Non-pigmented ciliary epithelial cell (primary cell): Measurements from ENCODE around the gene HIVEP2.
A peak's percentile ranks its signal among the peaks of the same experiment; 100 is the strongest.

Experiments used
- DNase-seq: peaks from one replicate; pipeline ENCODE4 v3.0.0-alpha.2; 2010; ENCODE audit warnings: low read depth

HIVEP2 gene

GRCh38 chr6:142887517-142887916 lies 57.5 kb downstream of the HIVEP2 start:
- DNase-seq = no peak

DNA sequence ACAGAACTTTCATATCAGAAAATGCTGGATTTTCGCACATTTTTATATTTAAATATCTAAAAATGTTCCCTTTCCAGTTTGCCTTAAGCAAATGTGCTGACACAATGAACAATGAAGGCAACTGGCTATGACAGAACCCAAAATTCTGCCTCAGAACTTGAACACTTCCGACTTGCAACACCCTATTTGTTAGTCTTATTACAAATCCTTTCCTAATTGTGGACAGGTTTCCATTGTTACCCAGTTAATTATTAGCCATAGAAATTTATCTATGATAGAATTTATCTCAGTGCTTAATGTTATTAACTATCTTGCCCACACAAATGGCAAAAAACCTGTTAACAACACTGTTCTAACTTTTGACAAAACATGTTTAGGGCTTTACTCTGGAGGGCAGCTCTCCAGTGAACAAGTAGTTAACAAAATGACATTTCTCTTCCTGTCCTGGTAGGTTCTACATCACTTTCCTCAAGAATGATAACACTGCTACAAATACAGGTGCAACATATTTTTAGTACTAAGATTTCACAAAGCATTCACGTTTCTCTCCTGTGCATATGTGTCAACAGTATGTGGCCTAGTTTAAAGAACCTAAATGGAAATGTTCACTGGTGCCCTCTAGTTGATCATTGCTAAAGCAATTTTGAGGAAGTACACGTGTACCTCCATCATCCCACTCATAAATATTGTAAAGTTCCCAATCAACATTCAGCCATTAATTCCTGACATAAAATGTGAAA lies 58.4 kb downstream of the HIVEP2 start:
- DNase-seq = no peak

- DNase-seq = peak; percentile 91
These were observed 59.7 kb downstream of the HIVEP2 start for GRCh38 chr6:142885182-142885867.

DNA sequence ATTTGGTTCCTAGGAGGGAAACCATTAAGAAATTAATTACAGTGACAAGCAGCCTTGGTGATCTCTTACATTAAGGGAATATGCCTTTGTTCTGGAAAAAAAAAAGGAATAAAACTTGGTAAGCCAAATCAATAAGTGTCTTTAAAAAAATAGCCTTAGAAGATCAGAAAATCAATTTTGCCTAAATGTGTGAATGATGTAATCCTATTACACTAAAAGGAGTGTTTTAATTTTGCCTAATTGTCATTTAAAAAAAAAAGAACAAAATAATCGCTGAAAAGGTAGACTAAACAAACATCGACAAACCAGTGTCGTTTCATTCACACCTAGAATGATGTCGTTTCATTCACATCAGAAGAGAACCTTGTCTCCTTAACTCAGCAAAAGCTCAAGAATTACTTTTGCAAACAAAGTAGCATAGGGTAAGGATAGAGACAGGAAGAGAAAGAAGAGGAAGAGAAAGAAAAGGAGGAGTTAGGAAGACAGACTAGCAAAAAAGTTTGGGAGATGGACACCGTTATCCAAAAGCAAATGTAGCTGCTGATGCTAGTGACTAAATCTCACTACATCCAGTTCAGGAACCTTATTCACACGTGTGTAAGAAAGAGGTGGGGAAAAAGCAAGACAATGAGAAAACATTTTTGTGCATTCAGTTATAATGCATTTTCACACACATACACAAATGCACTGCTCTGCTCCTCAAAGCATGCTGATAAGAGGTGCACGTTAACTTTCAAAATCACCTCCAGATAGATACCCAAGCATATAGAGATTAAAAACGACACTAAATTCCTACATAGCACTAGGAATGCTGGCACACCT lies 60.6 kb downstream of the HIVEP2 start:
- no peak for DNase-seq

- DNase-seq = no peak
These were observed 62.0 kb downstream of the HIVEP2 start for GRCh38 chr6:142883011-142883410.

- no peak for DNase-seq
These were observed 63.2 kb downstream of the HIVEP2 start for GRCh38 chr6:142881761-142882160.

DNA sequence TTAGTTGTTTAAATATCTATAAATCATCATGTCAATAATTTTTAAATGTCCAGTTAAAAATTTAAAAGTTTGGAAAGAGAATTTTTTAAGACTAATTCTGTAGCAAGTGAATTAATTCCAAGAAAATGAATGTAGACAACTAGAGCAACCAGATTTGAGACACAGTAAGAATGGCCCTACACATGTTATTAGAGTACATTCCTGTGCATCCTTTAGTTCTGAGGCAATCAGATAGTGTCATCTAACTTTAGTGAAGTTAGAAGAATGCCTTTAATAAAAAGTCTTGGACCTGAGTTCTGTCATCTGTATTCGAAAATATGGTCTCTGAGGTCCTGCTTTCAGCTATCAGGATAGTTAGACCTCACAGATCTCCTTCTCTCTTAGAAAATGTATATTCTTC lies 63.7 kb downstream of the HIVEP2 start:
- DNase-seq = no peak

GRCh38 chr6:142880201-142880600 lies 64.8 kb downstream of the HIVEP2 start:
- DNase-seq = no peak

GRCh38 chr6:142879527-142879926 lies 65.4 kb downstream of the HIVEP2 start:
- no peak for DNase-seq

DNA sequence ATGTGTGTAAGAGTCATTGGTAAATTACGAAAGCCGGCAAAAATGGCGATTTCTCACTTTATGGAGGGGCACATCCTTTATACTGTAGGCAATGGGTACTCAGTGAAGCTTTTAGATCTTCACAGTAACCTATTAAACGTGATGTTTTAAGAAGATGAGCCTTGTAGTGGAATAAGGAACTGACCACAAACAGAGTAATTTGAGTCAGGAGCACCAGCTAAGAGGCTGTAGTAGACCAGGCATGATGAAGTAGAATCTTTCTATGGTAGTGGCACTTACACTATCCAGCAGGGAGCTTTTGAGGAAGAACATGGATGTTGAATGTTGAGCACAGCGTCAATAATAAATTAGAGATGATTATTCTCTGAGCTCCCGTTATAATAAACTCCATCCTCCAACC lies 65.9 kb downstream of the HIVEP2 start:
- DNase-seq = no peak

GRCh38 chr6:142878407-142878806 lies 66.6 kb downstream of the HIVEP2 start:
- DNase-seq = no peak

DNA sequence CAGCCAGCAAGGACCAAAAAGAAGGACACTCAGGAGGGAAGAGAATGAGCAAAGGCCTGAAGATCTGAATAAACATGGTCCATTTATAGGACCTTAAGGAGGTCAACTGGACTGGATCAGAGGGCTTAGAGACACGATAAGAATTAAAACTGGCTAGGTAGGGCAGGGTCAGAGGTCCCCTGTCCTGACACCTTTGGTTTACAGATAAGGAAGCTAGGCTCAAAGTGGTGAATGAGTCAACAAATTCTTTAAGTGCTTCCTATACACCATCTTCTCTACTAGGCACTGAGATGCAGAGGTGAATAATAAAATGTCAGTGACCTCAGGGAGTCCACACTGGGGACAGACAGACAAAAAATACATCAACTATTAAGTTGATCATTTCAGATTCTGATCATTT lies 70.3 kb downstream of the HIVEP2 start:
- no peak for DNase-seq

DNA sequence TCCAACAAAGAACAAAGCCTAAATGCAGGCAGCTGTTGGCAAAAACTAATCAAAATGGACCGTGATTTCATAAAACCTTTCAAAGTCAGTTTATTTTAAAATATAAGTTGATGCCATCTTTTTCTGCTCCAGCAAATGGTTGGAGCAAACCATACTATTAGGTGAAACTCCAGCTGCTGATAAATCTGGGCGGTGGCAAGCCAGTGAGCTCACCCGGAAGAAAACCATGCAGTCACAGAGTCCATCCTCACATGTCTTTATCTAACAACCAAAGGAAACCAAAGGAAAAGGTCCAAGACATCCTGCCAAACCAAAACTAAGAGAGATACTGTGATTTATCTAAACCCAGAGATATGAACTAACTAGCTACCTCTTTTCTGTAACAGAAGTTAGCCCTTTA lies 72.6 kb downstream of the HIVEP2 start:
- DNase-seq = no peak

DNA sequence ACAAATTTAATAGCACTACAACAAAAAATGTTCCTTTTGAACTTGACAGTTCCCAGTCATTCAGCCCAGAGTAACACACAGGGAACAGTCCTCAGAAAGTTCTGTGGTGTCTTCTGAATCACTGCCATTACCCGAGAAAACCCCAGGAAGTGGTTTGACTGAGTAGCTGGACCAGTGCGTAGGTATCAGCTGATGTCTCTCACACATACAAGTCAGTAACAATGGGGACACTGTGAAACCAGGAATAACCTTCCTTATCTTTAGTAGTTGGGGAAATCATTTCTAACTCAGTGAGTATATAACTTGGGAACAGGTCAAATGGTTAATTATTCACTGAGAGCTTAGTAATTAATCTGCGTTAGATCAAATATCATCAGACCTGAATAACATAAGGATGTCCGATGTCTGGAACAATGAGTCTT lies 73.1 kb downstream of the HIVEP2 start:
- DNase-seq = peak; percentile 89

DNA sequence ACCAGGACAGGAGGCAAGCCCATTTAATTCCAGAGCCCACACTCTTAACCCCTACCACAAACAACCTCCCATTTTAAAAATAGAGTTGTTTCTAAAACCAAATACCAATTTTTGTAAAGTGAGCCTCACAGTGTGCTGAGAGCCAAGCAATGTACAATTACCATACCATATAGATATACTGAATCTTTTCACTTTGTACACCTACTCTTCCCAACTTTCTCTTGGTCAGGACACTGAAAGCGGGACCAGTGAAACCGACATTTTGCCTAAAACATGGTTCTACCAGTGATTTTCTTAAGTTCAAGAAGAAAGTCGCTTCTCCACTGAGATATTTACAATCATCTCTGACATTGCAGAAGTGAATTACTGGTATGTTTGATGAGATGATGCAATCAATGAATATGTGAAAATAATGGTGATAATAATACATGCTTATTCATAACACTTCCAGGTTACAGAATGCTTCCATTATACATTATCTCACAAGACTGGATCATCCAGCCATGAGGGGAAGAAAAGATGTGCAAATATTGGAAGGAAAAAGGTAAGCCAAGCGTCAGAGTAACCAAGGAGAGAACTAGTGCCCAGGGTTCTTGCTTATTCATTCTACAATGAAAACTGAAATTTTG lies 74.1 kb downstream of the HIVEP2 start:
- DNase-seq = no peak

- no peak for DNase-seq
These were observed 76.1 kb downstream of the HIVEP2 start for GRCh38 chr6:142868917-142869316.

GRCh38 chr6:142867988-142868812 lies 76.8 kb downstream of the HIVEP2 start:
- DNase-seq = no peak

- DNase-seq = no peak
These were observed 77.6 kb downstream of the HIVEP2 start for GRCh38 chr6:142867355-142867801.

- no peak for DNase-seq
These were observed 81.0 kb downstream of the HIVEP2 start for GRCh38 chr6:142863981-142864380.

DNA sequence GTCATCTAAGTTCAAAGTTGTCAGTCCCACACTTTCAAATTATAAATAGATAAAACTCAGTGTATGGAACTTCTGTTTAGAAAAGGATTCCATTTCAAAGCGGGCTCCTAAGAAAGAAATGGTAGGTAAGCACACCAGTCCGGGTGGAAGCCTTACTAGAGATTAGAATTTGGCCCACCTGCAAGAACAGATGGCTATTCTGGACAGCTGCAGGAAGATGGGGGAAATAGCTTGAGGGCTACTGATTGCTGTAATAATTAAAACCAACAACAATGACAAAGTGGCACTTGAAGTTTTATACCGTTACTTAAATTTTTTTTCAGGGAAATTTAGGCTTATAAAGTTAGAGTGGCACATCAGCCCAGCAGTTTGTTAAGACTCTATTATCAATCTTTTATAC lies 83.3 kb downstream of the HIVEP2 start:
- no peak for DNase-seq

DNA sequence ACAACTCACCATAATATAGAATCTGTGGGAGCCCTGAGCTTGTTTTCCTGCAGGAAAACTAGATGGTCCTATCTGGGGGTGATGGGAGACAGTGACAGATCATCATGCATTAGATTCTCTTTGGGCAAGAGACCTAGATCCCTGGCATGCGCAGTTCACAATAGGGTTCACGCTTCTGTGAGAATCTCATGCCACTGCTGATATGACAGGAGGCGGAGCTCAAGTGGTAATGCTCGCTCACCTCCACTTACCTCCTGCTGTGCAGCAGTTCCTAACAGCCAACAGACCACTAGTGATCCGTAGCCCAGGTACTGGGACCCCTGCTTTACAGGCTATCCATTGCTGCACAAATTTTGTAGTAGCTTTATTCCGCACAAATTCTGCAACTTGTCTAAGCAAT lies 84.5 kb downstream of the HIVEP2 start:
- no peak for DNase-seq
